OCI-LY3 (cell line): Measurements from ENCODE around the gene TBC1D8.

Source experiments
- EZH2phosphoT487 ChIP-seq: fragments of 200-600 bp; shearing (Covaris generic); IDR thresholded peaks from 2 replicates; pipeline ENCODE4 v1.6.1; 2018; ENCODE audit warnings: antibody characterized with exemption, mixed run types, low read depth
- TF ChIP-seq, protein P1 (sequence below): fragments of 200-600, 300-600 bp; sonication (generic); IDR thresholded peaks from 2 replicates; pipeline ENCODE4 v1.5.1; 2014; ENCODE audit warnings: antibody characterized with exemption, low read length, low read depth

DNA sequence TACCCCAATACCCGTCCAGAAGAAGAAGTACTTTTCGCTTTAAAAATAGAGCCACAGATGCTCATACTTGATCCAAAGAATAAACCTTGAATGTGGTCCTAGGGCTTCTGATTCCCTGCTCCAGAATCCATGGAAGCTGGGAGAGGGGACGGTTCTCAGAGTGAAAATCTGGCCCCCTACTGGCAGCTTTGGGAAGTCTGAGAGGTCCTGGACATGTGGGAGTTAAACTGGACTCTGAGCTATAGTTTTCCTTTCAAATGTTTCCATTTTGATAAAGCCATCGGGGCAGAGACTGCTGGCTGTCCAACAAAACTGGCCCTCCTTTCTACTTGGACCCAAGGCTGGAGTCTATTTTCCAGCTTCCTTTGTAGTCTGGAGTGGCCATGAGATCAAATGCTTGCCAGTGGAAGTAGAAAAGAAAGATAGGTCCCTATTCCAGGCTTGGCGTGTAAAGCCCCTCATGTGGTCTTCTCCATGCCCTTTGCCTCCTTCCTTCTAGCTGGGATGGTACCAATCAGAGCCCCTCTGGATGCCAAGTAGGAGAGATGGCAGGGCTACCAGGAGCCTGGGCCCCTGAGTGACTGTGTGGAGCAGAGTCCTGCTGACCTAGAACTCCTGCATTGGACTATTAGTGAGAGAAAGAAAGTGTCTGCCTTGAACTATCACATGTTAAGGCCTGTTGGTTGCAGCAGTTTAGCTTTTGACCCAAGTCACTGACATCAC lies 37.7 kb upstream of the TBC1D8 start:
- TF ChIP-seq, protein P1, sequence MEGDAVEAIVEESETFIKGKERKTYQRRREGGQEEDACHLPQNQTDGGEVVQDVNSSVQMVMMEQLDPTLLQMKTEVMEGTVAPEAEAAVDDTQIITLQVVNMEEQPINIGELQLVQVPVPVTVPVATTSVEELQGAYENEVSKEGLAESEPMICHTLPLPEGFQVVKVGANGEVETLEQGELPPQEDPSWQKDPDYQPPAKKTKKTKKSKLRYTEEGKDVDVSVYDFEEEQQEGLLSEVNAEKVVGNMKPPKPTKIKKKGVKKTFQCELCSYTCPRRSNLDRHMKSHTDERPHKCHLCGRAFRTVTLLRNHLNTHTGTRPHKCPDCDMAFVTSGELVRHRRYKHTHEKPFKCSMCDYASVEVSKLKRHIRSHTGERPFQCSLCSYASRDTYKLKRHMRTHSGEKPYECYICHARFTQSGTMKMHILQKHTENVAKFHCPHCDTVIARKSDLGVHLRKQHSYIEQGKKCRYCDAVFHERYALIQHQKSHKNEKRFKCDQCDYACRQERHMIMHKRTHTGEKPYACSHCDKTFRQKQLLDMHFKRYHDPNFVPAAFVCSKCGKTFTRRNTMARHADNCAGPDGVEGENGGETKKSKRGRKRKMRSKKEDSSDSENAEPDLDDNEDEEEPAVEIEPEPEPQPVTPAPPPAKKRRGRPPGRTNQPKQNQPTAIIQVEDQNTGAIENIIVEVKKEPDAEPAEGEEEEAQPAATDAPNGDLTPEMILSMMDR = peak; percentile 18
- TF ChIP-seq EZH2phosphoT487 = no peak
